Inferior parietal cortex (tissue), 1 donor: ENCODE measurements around the gene GMPPA.

Experiments used
- DNase-seq: peaks from one replicate; pipeline ENCODE4 v3.0.0-alpha.2; 2016; ENCODE audit errors: extremely low spot score

Gene GMPPA

DNA sequence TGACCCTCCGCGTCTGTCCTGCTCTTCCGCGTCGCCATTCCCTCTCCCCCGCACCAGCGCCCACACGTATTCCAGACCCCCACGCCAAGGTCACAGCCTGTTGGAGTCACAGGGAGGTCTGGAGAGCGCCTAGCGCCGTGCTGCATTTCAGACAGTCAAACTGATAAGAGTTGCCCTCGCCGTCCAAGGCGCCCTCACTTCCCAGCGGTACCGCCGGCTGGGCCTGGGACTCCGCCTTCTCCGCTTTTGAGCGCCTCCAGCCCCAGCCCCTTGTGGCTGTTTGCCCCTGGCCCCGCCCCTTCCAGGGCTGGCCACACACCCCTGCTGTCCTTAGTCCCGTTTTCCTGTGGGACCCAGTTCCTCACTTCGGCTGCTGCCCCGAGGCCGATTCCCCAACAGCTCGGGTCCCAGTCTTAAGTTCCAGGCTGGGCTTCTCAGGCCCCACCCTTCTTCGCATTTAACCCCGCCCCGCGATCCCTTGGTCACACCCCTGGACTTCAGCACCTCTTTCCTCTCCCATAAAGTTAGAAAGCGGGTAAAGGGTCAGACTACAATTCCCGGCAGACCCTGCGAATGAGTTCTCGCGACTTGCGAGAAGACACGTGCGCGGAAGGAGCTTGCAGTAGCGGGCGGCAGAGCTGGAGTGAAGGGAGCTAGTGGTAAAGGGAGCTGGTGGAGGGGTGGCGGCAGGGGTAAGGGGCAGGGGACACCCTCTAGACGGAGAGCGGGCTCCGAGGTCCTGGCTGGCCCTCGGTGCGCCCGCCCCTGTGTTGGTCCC, at the start of gene GMPPA:
Gene GMPPA, plus strand, starts transcription at position 612 of the 778 bp plus-strand sequence. CDS start 1,085 bp downstream, outside the sequence.
- peak; percentile 95 for DNase-seq

- no peak for DNase-seq
Observed at GRCh38 chr2:219449609-219450008, 49.1 kb upstream of the GMPPA start.

DNA sequence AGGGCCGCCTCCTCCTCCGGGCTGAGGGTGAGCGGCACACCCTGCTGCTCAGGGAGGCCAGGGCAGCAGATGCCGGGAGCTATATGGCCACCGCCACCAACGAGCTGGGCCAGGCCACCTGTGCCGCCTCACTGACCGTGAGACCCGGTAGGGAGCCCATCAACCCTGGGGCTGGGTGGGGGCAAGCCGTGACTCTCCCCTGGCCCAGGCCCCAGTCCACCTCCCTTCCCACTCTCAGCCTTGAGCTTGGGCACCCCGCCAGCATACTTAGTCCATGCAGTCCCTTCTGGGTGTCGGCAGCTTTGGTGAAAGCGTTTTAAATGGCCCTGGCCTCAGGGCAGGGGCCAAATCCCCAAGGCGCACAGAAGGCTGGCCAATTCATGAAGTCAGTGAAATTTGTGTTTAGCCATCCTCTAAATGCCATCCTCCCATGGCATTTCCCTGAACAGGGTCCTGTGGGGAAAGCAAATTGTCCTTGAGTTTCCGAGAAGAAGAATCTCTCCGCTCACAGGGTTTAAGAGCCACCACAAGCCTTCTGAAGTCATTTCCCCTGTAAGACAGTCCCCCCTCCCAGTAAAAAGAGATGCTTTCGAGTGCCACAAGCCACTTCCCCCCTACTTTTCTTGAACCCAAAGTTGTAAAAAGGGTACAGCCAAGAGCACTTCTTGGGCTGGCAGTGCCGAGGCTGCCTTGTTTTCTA, 46.9 kb upstream of the GMPPA start:
- no peak for DNase-seq

DNA sequence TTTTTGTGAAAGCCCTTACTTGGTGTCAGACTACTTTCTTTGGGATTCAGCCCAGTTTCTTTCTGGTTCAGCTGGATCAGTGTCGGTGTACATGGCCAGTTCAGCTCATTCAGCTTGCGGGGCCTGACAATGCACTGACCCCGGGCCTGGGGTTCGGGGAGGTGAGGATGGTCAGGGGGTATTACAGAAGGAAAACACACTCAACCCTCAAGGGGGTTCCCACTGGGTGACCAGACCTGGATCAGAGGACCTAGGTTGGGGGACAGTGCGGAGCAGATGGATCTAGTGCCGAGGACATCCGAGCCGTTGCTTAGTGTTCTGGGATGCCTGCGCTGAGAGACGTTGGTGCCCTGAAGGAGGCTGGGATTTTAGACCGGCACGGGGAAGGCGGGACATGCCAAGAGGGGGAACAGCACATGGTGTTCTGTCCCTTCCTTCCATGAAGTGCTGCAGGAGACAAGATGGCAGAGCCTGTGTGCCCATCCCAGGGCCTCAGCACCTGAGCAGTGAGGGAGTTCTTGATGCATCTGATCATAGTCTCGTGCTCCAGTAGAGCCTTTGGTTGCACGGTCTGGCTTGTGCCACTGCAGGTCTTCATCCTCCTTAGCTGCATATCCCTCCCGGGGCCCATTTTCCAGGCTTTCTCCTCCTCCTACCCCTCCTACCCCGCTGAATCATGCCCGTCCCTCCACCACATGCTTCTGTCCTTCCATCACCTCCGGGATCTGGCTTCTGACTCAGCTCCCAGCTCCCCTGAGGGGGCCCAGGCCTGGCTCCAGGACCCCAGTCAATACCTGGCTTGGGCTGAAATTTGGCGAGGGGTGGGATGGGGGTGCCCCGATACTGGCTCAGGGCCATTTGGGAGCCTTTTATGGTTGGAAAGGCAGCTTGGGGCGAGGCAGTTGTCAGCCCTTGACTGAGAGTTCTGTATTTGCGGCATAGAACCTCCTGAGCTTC, 46.1 kb upstream of the GMPPA start:
- DNase-seq = no peak

GRCh38 chr2:219453671-219454590, 44.8 kb upstream of the GMPPA start:
- DNase-seq = no peak

DNA sequence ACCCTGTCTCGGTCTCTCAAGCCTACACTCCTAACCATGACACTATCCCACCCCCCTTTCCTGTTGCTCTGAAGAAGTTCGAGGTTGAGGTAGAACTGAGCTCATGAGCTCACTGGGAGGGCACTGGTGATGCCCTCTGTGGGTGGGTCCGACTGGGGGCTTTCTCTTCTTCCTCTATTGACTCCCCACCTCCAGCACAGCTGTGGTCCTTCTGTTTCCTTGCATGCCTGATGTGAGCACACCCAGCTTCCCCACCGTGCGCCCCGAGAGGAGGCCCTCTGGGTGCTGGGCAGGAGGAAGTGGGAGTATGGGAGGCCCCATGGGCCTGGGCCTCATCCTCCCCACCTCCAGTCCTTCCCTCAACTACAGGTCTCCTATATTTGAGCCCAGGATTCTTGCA, 43.1 kb upstream of the GMPPA start:
- no peak for DNase-seq

DNA sequence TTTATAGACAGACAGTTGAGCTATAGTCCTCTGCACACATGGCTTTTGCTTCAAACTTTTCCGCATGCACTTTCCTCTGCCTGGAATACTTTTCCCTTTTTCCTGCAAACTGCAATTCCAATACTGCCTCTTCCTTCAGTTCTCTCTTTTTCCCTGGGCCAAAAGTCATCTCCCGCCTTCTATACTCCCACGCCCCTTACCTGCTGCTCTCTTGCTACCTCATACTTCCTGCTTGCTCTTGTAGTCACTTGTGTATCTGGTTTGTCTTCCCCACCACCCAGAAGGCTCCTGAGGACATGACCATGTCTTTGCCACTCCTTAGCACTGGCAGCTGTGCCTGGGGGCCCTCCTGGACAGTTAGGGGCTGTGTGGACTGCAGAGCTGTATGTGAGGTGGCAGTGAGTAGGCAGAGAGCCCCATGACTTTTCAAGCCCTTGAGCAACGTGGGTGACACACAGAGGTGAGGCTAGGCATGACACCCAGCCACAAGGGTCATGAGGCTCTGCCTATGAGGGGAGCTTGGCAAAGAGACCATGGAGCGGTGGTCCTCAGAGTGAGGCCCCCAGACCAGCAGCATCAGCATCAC, 40.8 kb upstream of the GMPPA start:
- no peak for DNase-seq

DNA sequence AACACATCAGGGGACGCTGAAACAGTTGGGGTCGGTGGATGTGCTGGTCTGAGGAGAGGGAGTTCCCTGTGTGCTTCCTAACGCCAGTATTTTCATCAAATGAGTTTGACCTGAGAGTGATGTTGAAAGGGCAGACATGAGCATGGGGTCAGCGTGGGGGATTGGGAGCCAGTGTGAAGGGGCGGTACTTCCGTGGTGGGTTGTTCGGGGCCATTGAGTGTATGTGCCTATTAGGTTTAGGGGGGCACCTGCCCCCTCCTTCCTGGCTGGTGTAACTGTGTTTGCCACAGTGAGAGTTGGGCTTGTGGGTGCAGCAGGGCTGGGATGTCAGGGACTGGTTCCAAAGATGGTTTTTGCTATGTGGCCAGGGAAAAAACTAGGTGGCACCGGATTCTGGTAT, 39.7 kb upstream of the GMPPA start:
- no peak for DNase-seq

DNA sequence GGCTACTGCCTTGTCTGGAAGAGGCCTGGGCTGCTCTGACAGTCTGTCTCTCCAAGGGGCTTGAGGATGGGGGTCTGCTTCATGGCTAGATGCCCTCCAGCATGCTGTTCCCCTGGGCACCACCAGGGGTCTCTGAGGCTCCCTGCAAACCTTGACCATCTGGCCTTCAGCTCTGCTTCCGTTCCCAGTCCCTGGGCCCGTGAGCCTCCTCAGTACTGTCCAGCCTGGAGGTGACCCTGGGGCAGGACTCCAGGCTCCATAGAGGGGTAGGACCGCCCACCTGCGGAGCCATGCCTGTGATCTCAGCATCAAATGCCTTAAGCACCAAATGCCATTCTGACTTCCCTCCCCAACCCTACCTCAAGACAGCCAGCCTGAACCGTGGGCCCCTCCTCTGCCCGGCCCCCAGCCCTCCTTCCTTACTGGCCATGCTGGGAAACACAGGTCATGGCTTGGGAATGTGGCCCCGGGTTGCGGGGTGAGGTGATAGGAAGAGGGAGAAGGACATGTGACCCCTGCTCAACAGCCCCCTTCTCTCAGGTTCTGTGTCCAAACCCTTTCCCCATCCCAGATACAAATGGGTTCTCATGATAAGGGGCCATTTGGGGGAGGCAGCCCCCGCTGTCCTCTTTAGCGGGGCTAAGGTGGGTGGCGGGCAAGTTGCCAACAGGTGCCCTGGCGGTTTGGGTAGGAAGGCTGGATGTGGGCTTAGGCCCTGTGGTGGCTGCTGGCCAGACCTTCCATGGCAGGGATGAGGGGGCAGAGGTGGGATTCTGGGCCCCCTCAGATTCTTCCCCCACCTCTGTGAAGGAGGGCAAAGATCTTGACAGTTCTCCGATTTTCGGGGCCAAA, 39.0 kb upstream of the GMPPA start:
- DNase-seq = no peak

- no peak for DNase-seq
Observed at GRCh38 chr2:219460424-219460926, 38.2 kb upstream of the GMPPA start.

- no peak for DNase-seq
Observed at GRCh38 chr2:219461047-219461514, 37.6 kb upstream of the GMPPA start.

GRCh38 chr2:219461669-219462068, 37.0 kb upstream of the GMPPA start:
- no peak for DNase-seq

GRCh38 chr2:219462349-219462748, 36.3 kb upstream of the GMPPA start:
- DNase-seq = no peak

- no peak for DNase-seq
Observed at GRCh38 chr2:219464286-219465032, 34.2 kb upstream of the GMPPA start.

- DNase-seq = no peak
Observed at GRCh38 chr2:219465659-219466561, 32.8 kb upstream of the GMPPA start.

DNA sequence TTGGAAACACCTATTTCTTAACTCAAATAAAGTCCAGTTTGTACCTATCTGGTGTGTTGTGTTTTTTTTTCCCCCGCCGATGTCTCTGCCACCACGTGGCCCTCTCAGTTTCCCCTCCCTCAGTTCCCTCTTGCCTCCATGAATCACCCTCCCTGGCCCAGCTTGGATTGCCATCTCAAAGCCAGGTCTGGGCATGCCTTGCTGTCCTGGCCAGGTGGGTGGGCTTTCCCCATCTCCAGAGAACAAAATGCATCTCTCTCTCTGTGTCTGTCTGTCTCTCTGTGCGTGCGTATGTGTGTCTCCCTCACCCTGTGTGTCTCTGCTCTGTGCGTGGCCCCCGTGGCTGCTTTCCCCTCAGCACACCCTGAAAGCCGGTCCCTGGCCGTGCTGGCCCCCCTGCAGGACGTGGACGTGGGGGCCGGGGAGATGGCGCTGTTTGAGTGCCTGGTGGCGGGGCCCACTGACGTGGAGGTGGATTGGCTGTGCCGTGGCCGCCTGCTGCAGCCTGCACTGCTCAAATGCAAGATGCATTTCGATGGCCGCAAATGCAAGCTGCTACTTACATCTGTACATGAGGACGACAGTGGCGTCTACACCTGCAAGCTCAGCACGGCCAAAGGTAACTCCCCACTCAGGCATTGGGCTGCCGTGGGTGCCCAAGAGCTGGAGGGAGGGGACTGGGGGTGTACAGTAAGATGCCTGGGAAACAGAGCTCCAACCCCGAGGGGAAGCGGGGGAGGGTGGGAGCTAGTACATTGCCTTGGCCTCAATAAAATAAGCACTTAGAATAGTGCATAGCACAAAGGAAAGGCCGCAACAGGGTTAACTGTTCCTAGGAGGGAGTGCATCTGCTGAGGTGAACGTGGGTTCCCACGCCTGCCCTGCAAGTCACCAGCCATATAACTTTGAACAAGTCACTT, 31.6 kb upstream of the GMPPA start:
- no peak for DNase-seq

- no peak for DNase-seq
Observed at GRCh38 chr2:219467736-219468075, 31.0 kb upstream of the GMPPA start.
